MM.1S (cell line): ENCODE data around the gene FMN1.

Source experiments
- DNase-seq: peaks from one replicate; pipeline ENCODE4 v3.0.0-alpha.2; 2015
- H2AFZ ChIP-seq: fragments of 300-600 bp; sonication (generic); 2 replicates; pipeline ENCODE4 v1.6.0; 2016; ENCODE audit warnings: antibody characterized with exemption, low read length
- H3F3A ChIP-seq: fragments of 300-600 bp; sonication (generic); 2 replicates; pipeline ENCODE4 v1.6.1; 2016; ENCODE audit warnings: mild to moderate bottlenecking, antibody characterized with exemption, low read length, moderate library complexity, mixed read lengths; ENCODE audit not compliant: insufficient read depth
- H3K27ac ChIP-seq: fragments of 300-600 bp; sonication (generic); 2 replicates; pipeline ENCODE4 v1.5.1; 2016; ENCODE audit warnings: mild to moderate bottlenecking, low read length
- H3K27me3 ChIP-seq: fragments of 300-600 bp; sonication (generic); replicated peaks from 2 replicates; pipeline ENCODE4 v1.6.0; 2016; ENCODE audit warnings: low read length; ENCODE audit not compliant: insufficient read depth
- H3K36me3 ChIP-seq: fragments of 300-600 bp; sonication (generic); replicated peaks from 2 replicates; pipeline ENCODE4 v1.6.1; 2016; ENCODE audit warnings: mild to moderate bottlenecking, low read length, mixed read lengths; ENCODE audit not compliant: insufficient read depth
- H3K4me1 ChIP-seq: fragments of 300-600 bp; sonication (generic); 2 replicates; pipeline ENCODE4 v1.6.1; 2016; ENCODE audit warnings: low read length, mixed read lengths
- H3K4me2 ChIP-seq: fragments of 300-600 bp; sonication (generic); 2 replicates; pipeline ENCODE4 v1.6.0; 2016; ENCODE audit warnings: low read depth, low read length
- H3K4me3 ChIP-seq: fragments of 300-600 bp; sonication (generic); 2 replicates; pipeline ENCODE4 v1.5.1; 2016; ENCODE audit warnings: low read length, mixed read lengths
- H3K79me2 ChIP-seq: fragments of 300-600 bp; sonication (generic); 2 replicates; pipeline ENCODE4 v1.6.1; 2016; ENCODE audit warnings: mixed run types, low read length, mixed read lengths
- H3K9ac ChIP-seq: fragments of 300-600 bp; sonication (generic); 2 replicates; pipeline ENCODE4 v1.6.1; 2016; ENCODE audit warnings: low read length, mixed read lengths
- H3K9me2 ChIP-seq: fragments of 300-600 bp; sonication (generic); replicated peaks from 2 replicates; pipeline ENCODE4 v1.6.1; 2016; ENCODE audit warnings: mild to moderate bottlenecking, low read length, mixed read lengths; ENCODE audit not compliant: insufficient read depth
- H3K9me3 ChIP-seq: fragments of 300-600 bp; sonication (generic); replicated peaks from 2 replicates; pipeline ENCODE4 v1.6.1; 2016; ENCODE audit warnings: mild to moderate bottlenecking, low read length, mixed read lengths; ENCODE audit not compliant: insufficient read depth
- H4K20me1 ChIP-seq: fragments of 300-600 bp; sonication (generic); 2 replicates; pipeline ENCODE4 v1.6.1; 2016; ENCODE audit warnings: mild to moderate bottlenecking, low read length, moderate library complexity, mixed read lengths; ENCODE audit not compliant: insufficient read depth
- EZH2 ChIP-seq: fragments of 300-600 bp; sonication (generic); optimal IDR thresholded peaks from 2 replicates; pipeline ENCODE3; 2017; ENCODE audit warnings: low read depth, mild to moderate bottlenecking, antibody characterized with exemption, low read length, mixed read lengths
- EZH2phosphoT487 ChIP-seq: fragments of 300-600 bp; sonication (generic); IDR thresholded peaks from 2 replicates; pipeline ENCODE4 v1.6.1; 2018; ENCODE audit warnings: antibody characterized with exemption, low read length
- TF ChIP-seq, protein P1 (sequence below): fragments of 300-600 bp; sonication (generic); IDR thresholded peaks from 2 replicates; pipeline ENCODE4 v1.5.1; 2016; ENCODE audit warnings: antibody characterized with exemption, low read length, mixed read lengths

FMN1 gene

DNA sequence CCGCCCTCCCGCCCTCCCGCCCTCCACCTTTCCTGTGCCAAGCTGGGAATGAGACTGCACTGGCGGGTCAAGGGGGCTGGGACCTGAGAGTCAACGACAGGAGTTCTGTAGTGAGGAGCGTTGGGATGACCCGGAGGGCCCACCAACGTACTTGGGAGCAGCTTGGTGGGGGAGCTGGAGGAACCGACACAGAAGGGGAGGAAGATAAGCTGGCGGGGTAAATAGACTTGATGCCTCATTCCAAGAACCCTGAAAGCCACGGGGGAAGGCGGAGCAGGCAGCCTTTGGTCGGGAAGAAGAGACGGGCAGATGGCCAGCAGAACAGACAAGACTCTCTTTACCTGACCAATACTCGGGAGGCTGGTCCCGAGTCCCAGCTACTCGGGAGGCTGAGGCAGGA lies 277 bp downstream of the FMN1 start:
- TF ChIP-seq EZH2 (no peak), EZH2phosphoT487 (no peak)
- TF ChIP-seq, protein P1, sequence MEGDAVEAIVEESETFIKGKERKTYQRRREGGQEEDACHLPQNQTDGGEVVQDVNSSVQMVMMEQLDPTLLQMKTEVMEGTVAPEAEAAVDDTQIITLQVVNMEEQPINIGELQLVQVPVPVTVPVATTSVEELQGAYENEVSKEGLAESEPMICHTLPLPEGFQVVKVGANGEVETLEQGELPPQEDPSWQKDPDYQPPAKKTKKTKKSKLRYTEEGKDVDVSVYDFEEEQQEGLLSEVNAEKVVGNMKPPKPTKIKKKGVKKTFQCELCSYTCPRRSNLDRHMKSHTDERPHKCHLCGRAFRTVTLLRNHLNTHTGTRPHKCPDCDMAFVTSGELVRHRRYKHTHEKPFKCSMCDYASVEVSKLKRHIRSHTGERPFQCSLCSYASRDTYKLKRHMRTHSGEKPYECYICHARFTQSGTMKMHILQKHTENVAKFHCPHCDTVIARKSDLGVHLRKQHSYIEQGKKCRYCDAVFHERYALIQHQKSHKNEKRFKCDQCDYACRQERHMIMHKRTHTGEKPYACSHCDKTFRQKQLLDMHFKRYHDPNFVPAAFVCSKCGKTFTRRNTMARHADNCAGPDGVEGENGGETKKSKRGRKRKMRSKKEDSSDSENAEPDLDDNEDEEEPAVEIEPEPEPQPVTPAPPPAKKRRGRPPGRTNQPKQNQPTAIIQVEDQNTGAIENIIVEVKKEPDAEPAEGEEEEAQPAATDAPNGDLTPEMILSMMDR: no peak
- Histone ChIP-seq H2AFZ (peak overlapping the region; percentile 94; the same call in 1 of the 2 replicates), H4K20me1 (no peaks in the 10 kb centered on the region), H3K79me2 (no peaks in the 10 kb centered on the region), H3K36me3 (no peaks in the 10 kb centered on the region), H3K9me3 (no peaks in the 10 kb centered on the region), H3K9me2 (no peaks in the 10 kb centered on the region), H3K4me2 (peak overlapping the region; percentile 94), H3K4me1 (peaks cover 5% of the 10 kb centered on the region; the same call in 1 of the 2 replicates), H3K4me3 (peak overlapping the region; percentile 63), H3K27ac (no peak overlapping the region), H3K27me3 (peaks cover 86% of the 10 kb centered on the region), H3K9ac (no peak overlapping the region), H3F3A (no peaks in the 10 kb centered on the region)
- no peak for DNase-seq

DNA sequence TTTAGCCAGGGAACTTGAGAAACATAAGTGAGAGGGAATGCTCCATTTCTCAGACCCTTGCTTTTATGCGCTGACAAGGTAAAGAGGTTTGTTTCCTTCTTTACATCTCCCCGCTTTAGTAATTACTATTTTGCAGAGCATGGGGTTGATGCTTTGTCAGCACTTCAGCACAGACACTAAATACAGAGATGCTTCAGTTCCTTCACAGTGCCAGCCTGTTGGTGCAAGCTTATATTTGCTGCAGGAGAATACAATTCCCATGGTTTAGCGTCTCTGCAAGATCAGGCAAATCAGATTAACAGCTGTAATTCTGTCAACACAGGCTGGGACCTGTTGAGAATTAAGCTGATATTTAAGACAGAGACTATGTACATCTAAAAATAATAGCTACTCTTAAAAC lies 2.9 kb downstream of the FMN1 start:
- peaks cover 15% of the 10 kb centered on the region for H3K4me1 ChIP-seq
- no peak overlapping the region for H3K4me2 ChIP-seq
- no peak overlapping the region for H3K9ac ChIP-seq
- TF ChIP-seq EZH2: no peak
- TF ChIP-seq, protein P1: no peak
- H3F3A ChIP-seq: 0 out of 2 replicates have a peak, but pooled peaks cover 3% of the 10 kb centered on the region
- DNase-seq: no peak
- H3K4me3 ChIP-seq: no peak overlapping the region
- H3K27ac ChIP-seq: no peak overlapping the region
- H3K9me2 ChIP-seq: no peaks in the 10 kb centered on the region
- no peaks in the 10 kb centered on the region for H3K9me3 ChIP-seq
- H2AFZ ChIP-seq: no peak overlapping the region
- no peaks in the 10 kb centered on the region for H4K20me1 ChIP-seq
- H3K27me3 ChIP-seq: peaks cover 70% of the 10 kb centered on the region
- H3K79me2 ChIP-seq: no peaks in the 10 kb centered on the region
- H3K36me3 ChIP-seq: no peaks in the 10 kb centered on the region

DNA sequence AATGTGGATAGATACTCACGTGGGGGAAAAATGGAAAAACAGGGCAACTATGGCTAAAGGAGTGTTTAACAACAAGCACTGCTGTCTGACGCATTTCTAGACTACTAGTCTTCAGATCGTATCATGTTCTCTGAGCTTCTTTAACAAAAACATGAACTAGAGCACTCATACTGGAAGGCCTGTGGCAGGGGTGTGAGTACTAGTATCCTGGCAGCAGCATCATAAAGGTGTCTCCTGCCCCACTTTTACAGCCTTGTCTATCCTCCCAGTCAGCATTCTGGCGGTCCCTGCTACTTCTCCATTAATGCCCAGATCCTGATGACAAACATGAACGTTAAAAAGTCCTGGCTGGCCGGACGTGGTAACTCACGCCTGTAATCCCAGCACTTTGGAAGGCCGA lies 4.0 kb downstream of the FMN1 start:
- no peaks in the 10 kb centered on the region for H4K20me1 ChIP-seq
- no peaks in the 10 kb centered on the region for H3K9me2 ChIP-seq
- H3K36me3 ChIP-seq: no peaks in the 10 kb centered on the region
- no peak overlapping the region for H3K4me2 ChIP-seq
- no peak overlapping the region for H3K27ac ChIP-seq
- H3K4me3 ChIP-seq: no peak overlapping the region
- TF ChIP-seq EZH2phosphoT487 (no peak), EZH2 (no peak)
- TF ChIP-seq, protein P1: no peak
- no peaks in the 10 kb centered on the region for H3K9me3 ChIP-seq
- no peak overlapping the region for H2AFZ ChIP-seq
- H3K4me1 ChIP-seq: peaks cover 15% of the 10 kb centered on the region
- H3K79me2 ChIP-seq: no peaks in the 10 kb centered on the region
- peaks cover 59% of the 10 kb centered on the region for H3K27me3 ChIP-seq
- no peak overlapping the region for H3K9ac ChIP-seq
- H3F3A ChIP-seq: 0 out of 2 replicates have a peak, but pooled peaks cover 3% of the 10 kb centered on the region
- DNase-seq: no peak
